SU-DHL-6 (cell line): ENCODE data around the gene RPTOR.

ENCODE experiments used
- H2AFZ ChIP-seq: fragments of 200-600 bp; sonication (generic); 2 replicates; pipeline ENCODE4 v1.6.1; 2014; ENCODE audit warnings: low read depth, mild to moderate bottlenecking, moderate library complexity, mixed read lengths, antibody characterized with exemption, low read length; ENCODE audit not compliant: severe bottlenecking
- H3F3A ChIP-seq: fragments of 200-600 bp; shearing (Covaris generic); 2 replicates; pipeline ENCODE4 v1.6.0; 2016; ENCODE audit warnings: antibody characterized with exemption, mild to moderate bottlenecking; ENCODE audit not compliant: insufficient read depth
- H3K27ac ChIP-seq: fragments of 200-600 bp; sonication (generic); 2 replicates; pipeline ENCODE4 v1.5.1; 2016; ENCODE audit warnings: low read depth, mild to moderate bottlenecking, low read length, moderate library complexity, mixed read lengths
- H3K27me3 ChIP-seq: fragments of 200-600 bp; sonication (generic), shearing (Covaris generic); 2 replicates; pipeline ENCODE4 v1.6.0; 2014; ENCODE audit warnings: mild to moderate bottlenecking, low read length
- H3K36me3 ChIP-seq: fragments of 200-600 bp; sonication (generic); 2 replicates; pipeline ENCODE4 v1.6.1; 2014; ENCODE audit warnings: mild to moderate bottlenecking, low read length, mixed read lengths
- H3K4me2 ChIP-seq: fragments of 300-600, 200-600 bp; shearing (Covaris generic), sonication (generic); 2 replicates; pipeline ENCODE4 v1.6.0; 2014; ENCODE audit warnings: low read length, low read depth, mild to moderate bottlenecking; ENCODE audit not compliant: poor library complexity, severe bottlenecking
- H3K4me3 ChIP-seq: fragments of 200-600 bp; sonication (generic); 2 replicates; pipeline ENCODE4 v1.5.1; 2014; ENCODE audit warnings: antibody characterized with exemption, low read length, mild to moderate bottlenecking, mixed read lengths; ENCODE audit not compliant: insufficient read depth, poor library complexity, severe bottlenecking
- H3K79me2 ChIP-seq: fragments of 200-600 bp; sonication (generic); 2 replicates; pipeline ENCODE4 v1.6.1; 2014; ENCODE audit warnings: mild to moderate bottlenecking, low read length, moderate library complexity; ENCODE audit not compliant: insufficient read depth
- H3K9ac ChIP-seq: fragments of 200-600 bp; sonication (generic); 2 replicates; pipeline ENCODE4 v1.7.0; 2014; ENCODE audit warnings: mild to moderate bottlenecking, low read length
- H3K9me2 ChIP-seq: fragments of 200-600 bp; sonication (generic); replicated peaks from 2 replicates; pipeline ENCODE4 v1.6.1; 2014; ENCODE audit warnings: low read length; ENCODE audit not compliant: insufficient read depth
- H3K9me3 ChIP-seq: fragments of 200-600 bp; sonication (generic); 2 replicates; pipeline ENCODE4 v1.6.1; 2014; ENCODE audit warnings: low read length, mixed read lengths; ENCODE audit not compliant: insufficient read depth
- H4K20me1 ChIP-seq: fragments of 200-600 bp; sonication (generic); 2 replicates; pipeline ENCODE4 v1.6.1; 2014; ENCODE audit warnings: low read depth, mild to moderate bottlenecking, antibody characterized with exemption, low read length, moderate library complexity, mixed read lengths
- EZH2phosphoT487 ChIP-seq: fragments of 200-600 bp; sonication (generic), shearing (Covaris generic); conservative IDR thresholded peaks from 2 replicates; pipeline ENCODE4 v1.6.1; 2018; ENCODE audit warnings: mild to moderate bottlenecking, antibody characterized with exemption, low read length, moderate library complexity, mixed read lengths
- TF ChIP-seq, protein P1 (sequence below): fragments of 200-600 bp; sonication (generic); IDR thresholded peaks from one replicate; pipeline ENCODE4 v1.5.1; 2017; ENCODE audit warnings: antibody characterized with exemption, mild to moderate bottlenecking, low read length, moderate library complexity; ENCODE audit not compliant: insufficient read depth, poor library complexity, severe bottlenecking

RPTOR gene

DNA sequence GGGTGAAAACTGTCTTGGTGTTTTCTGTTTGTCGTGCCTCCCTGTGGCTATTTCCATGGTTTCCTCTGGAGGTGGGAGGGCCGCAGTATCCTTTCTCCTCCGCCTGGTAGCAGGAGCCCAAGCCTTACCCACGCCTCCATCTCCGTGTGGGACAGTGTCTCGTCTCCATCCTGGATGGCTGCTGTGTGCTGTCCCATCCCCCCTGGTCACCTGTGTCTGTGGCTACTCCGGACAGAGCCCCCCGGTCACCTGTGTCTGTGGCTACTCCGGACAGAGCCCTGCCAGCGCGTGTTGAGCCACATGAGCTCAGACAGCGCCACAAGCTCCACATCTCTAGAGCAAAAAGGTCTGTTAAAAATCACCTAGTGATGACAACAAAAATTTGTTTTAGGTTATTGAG is 248.8 kb downstream of the RPTOR start:
- no peak overlapping the region for H3K4me2 ChIP-seq
- no peak overlapping the region for H2AFZ ChIP-seq
- no peak overlapping the region for H3K27ac ChIP-seq
- H3K27me3 ChIP-seq, result no peaks in the 10 kb centered on the region
- H3K4me3 ChIP-seq, result no peak overlapping the region
- no peaks in the 10 kb centered on the region for H3F3A ChIP-seq
- no peaks in the 10 kb centered on the region for H3K36me3 ChIP-seq
- no peaks in the 10 kb centered on the region for H4K20me1 ChIP-seq
- H3K9ac ChIP-seq, result no peak overlapping the region
- TF ChIP-seq, protein P1, sequence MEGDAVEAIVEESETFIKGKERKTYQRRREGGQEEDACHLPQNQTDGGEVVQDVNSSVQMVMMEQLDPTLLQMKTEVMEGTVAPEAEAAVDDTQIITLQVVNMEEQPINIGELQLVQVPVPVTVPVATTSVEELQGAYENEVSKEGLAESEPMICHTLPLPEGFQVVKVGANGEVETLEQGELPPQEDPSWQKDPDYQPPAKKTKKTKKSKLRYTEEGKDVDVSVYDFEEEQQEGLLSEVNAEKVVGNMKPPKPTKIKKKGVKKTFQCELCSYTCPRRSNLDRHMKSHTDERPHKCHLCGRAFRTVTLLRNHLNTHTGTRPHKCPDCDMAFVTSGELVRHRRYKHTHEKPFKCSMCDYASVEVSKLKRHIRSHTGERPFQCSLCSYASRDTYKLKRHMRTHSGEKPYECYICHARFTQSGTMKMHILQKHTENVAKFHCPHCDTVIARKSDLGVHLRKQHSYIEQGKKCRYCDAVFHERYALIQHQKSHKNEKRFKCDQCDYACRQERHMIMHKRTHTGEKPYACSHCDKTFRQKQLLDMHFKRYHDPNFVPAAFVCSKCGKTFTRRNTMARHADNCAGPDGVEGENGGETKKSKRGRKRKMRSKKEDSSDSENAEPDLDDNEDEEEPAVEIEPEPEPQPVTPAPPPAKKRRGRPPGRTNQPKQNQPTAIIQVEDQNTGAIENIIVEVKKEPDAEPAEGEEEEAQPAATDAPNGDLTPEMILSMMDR, result no peak
- TF ChIP-seq EZH2phosphoT487, result no peak
- no peaks in the 10 kb centered on the region for H3K9me2 ChIP-seq
- H3K9me3 ChIP-seq, result no peaks in the 10 kb centered on the region
- no peaks in the 10 kb centered on the region for H3K79me2 ChIP-seq

DNA sequence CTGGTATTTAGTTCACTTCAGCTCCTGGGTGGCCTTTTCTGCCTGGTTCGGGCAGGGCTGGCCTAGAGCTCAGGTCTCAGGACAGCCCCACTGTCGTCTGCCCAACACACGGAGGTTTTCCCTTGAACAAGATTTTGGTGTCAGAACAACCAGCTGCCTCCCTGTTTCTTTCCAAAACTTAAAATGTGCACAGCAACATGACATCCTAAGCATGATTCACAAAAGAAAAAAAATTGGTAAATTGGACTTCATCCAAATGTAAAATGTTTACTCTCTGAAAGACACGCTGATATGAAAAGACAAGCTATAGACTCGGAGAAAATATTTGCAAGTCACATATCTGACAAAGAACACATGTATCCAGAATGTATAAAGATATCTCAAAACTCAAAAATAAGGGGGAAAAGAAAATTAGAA is 249.2 kb downstream of the RPTOR start:
- no peaks in the 10 kb centered on the region for H3K79me2 ChIP-seq
- H3K4me3 ChIP-seq, result no peak overlapping the region
- H3K9me3 ChIP-seq, result no peaks in the 10 kb centered on the region
- no peak for TF ChIP-seq EZH2phosphoT487
- TF ChIP-seq, protein P1, result no peak
- H3K27me3 ChIP-seq, result no peaks in the 10 kb centered on the region
- no peaks in the 10 kb centered on the region for H3K36me3 ChIP-seq
- no peak overlapping the region for H3K27ac ChIP-seq
- H3K9ac ChIP-seq, result no peak overlapping the region
- no peaks in the 10 kb centered on the region for H3K9me2 ChIP-seq
- H2AFZ ChIP-seq, result no peak overlapping the region
- H3F3A ChIP-seq, result no peaks in the 10 kb centered on the region
- H3K4me2 ChIP-seq, result no peak overlapping the region
- H4K20me1 ChIP-seq, result no peaks in the 10 kb centered on the region

DNA sequence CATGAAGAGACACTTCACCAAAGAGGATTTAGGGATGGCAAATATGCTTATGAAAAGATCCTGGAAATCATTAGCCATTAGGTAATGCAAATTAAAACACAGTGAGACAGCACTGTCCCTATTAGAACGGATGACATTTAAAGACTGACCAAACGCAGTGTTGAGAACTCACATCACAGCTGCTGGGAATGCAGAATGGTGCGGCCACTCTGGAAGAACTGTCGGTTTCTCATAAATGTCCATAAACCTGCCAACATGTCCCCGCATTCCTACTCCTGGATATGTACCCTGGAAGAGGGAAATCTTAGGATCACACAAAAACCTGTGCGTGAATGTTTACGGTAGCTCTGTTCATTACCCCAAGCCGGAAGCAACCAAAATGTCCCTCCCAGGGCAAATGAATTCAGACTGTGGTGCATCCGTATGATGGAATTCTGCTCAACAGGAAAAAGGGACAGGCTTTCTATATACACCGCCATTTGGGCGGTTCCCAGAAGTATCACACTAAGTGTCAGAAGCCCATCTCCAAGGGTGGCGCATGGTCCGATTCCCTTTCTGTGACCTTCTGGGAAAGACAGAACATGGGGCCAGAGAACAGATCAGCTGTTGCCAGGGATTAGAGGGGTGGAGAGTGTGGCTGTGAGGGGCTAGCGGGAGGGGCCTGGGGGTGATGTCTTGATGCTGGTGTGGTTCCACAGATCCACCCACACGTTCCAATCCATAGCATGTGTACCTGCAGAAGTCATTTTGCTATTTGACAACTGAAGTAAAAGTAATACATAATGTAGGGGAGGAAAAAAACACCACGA is 249.8 kb downstream of the RPTOR start:
- no peaks in the 10 kb centered on the region for H4K20me1 ChIP-seq
- H3K27ac ChIP-seq, result no peak overlapping the region
- no peak overlapping the region for H3K4me3 ChIP-seq
- no peaks in the 10 kb centered on the region for H3K9me3 ChIP-seq
- H3F3A ChIP-seq, result no peaks in the 10 kb centered on the region
- H3K79me2 ChIP-seq, result no peaks in the 10 kb centered on the region
- H2AFZ ChIP-seq, result no peak overlapping the region
- no peaks in the 10 kb centered on the region for H3K36me3 ChIP-seq
- no peak overlapping the region for H3K4me2 ChIP-seq
- no peaks in the 10 kb centered on the region for H3K27me3 ChIP-seq
- no peak overlapping the region for H3K9ac ChIP-seq
- no peaks in the 10 kb centered on the region for H3K9me2 ChIP-seq
- TF ChIP-seq, protein P1, result no peak
- no peak for TF ChIP-seq EZH2phosphoT487
